WTC11 (cell line): ENCODE results near the gene ST6GALNAC1.

Experiments
- MXD4 ChIP-seq: fragments of 250-450 bp; sonication (Bioruptor Pico); IDR thresholded peaks from 2 replicates; pipeline ENCODE4 v1.8.0; 2021; ENCODE audit warnings: mild to moderate bottlenecking, moderate library complexity, borderline replicate concordance
- SP1 ChIP-seq: sonication (generic); formaldehyde crosslinking; conservative IDR thresholded peaks from 2 replicates; pipeline ENCODE4 v1.8.1; 2022; ENCODE audit warnings: missing genetic modification reagents
- TCF7 ChIP-seq: sonication (generic); formaldehyde crosslinking; IDR thresholded peaks from 2 replicates; pipeline ENCODE4 v1.8.0; 2022; ENCODE audit warnings: mild to moderate bottlenecking, low read depth, missing genetic modification reagents, moderate library complexity
- TEAD1 ChIP-seq: sonication (generic); formaldehyde crosslinking; IDR thresholded peaks from 2 replicates; pipeline ENCODE4 v1.8.0; 2022; ENCODE audit warnings: mild to moderate bottlenecking, missing genetic modification reagents
- ZNF121 ChIP-seq: sonication (generic); formaldehyde crosslinking; IDR thresholded peaks from 2 replicates; pipeline ENCODE4 v1.8.0; 2023; ENCODE audit warnings: missing genetic modification reagents
- ZNF138 ChIP-seq: sonication (generic); formaldehyde crosslinking; conservative IDR thresholded peaks from 2 replicates; pipeline ENCODE4 v1.8.1; 2022; ENCODE audit warnings: mild to moderate bottlenecking, moderate library complexity, missing genetic modification reagents
- TF ChIP-seq, protein P1 (sequence below): fragments of 200-600 bp; IDR thresholded peaks from 2 replicates; pipeline ENCODE4 v1.8.0; 2022; ENCODE audit warnings: antibody characterized with exemption
- TF ChIP-seq, protein P2 (sequence below): sonication (generic); formaldehyde crosslinking; IDR thresholded peaks from 2 replicates; pipeline ENCODE4 v1.8.1; 2022; ENCODE audit warnings: low read depth, mild to moderate bottlenecking, moderate library complexity, missing genetic modification reagents, borderline replicate concordance
- TF ChIP-seq, protein P3 (sequence below): sonication (generic); formaldehyde crosslinking; IDR thresholded peaks from 2 replicates; pipeline ENCODE4 v1.8.1; 2022; ENCODE audit warnings: low read depth, missing genetic modification reagents, borderline replicate concordance
- TF ChIP-seq, protein P4 (sequence below): sonication (generic); formaldehyde crosslinking; IDR thresholded peaks from 2 replicates; pipeline ENCODE4 v1.8.1; 2022; ENCODE audit warnings: mild to moderate bottlenecking, moderate library complexity, missing genetic modification reagents
- TF ChIP-seq, protein P5 (sequence below): sonication (generic); formaldehyde crosslinking; IDR thresholded peaks from 2 replicates; pipeline ENCODE4 v1.8.1; 2022; ENCODE audit warnings: mild to moderate bottlenecking, missing genetic modification reagents, moderate library complexity, borderline replicate concordance
- TF ChIP-seq, protein P6 (sequence below): sonication (generic); formaldehyde crosslinking; IDR thresholded peaks from 2 replicates; pipeline ENCODE4 v1.8.0; 2022; ENCODE audit warnings: mild to moderate bottlenecking, missing genetic modification reagents

DNA sequence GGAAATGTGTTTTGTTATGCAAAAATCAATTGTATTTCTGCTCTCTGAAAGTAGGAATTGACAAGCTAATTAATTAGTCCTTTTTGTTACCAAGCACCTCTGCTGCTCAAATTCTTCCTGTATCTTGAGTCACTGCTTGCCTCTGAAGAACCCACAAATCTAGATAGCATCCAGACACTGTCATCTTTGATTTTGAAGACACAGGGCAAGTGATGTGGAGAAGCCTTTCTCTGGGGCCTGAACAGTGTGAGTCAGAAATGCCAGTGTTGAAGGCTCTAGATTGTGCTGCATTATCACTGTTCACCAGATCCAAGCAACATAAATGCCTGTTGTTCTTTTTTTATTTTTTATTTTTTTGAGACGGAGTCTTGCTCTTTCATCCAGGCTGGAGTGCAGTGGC is 10.9 kb upstream of the ST6GALNAC1 start:
- TF ChIP-seq, protein P1, sequence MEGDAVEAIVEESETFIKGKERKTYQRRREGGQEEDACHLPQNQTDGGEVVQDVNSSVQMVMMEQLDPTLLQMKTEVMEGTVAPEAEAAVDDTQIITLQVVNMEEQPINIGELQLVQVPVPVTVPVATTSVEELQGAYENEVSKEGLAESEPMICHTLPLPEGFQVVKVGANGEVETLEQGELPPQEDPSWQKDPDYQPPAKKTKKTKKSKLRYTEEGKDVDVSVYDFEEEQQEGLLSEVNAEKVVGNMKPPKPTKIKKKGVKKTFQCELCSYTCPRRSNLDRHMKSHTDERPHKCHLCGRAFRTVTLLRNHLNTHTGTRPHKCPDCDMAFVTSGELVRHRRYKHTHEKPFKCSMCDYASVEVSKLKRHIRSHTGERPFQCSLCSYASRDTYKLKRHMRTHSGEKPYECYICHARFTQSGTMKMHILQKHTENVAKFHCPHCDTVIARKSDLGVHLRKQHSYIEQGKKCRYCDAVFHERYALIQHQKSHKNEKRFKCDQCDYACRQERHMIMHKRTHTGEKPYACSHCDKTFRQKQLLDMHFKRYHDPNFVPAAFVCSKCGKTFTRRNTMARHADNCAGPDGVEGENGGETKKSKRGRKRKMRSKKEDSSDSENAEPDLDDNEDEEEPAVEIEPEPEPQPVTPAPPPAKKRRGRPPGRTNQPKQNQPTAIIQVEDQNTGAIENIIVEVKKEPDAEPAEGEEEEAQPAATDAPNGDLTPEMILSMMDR: no peak
- TF ChIP-seq, protein P2, sequence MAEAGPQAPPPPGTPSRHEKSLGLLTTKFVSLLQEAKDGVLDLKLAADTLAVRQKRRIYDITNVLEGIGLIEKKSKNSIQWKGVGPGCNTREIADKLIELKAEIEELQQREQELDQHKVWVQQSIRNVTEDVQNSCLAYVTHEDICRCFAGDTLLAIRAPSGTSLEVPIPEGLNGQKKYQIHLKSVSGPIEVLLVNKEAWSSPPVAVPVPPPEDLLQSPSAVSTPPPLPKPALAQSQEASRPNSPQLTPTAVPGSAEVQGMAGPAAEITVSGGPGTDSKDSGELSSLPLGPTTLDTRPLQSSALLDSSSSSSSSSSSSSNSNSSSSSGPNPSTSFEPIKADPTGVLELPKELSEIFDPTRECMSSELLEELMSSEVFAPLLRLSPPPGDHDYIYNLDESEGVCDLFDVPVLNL (CRISPR knock-in tag): no peak
- no peak for TF ChIP-seq ZNF121
- TF ChIP-seq TEAD1 (CRISPR knock-in tag): no peak
- TF ChIP-seq, protein P3, sequence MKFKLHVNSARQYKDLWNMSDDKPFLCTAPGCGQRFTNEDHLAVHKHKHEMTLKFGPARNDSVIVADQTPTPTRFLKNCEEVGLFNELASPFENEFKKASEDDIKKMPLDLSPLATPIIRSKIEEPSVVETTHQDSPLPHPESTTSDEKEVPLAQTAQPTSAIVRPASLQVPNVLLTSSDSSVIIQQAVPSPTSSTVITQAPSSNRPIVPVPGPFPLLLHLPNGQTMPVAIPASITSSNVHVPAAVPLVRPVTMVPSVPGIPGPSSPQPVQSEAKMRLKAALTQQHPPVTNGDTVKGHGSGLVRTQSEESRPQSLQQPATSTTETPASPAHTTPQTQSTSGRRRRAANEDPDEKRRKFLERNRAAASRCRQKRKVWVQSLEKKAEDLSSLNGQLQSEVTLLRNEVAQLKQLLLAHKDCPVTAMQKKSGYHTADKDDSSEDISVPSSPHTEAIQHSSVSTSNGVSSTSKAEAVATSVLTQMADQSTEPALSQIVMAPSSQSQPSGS: no peak
- TF ChIP-seq MXD4: no peak
- TF ChIP-seq TCF7 (CRISPR knock-in tag): no peak
- TF ChIP-seq, protein P4, sequence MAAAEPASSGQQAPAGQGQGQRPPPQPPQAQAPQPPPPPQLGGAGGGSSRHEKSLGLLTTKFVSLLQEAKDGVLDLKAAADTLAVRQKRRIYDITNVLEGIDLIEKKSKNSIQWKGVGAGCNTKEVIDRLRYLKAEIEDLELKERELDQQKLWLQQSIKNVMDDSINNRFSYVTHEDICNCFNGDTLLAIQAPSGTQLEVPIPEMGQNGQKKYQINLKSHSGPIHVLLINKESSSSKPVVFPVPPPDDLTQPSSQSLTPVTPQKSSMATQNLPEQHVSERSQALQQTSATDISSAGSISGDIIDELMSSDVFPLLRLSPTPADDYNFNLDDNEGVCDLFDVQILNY (CRISPR knock-in tag): no peak
- TF ChIP-seq, protein P5, sequence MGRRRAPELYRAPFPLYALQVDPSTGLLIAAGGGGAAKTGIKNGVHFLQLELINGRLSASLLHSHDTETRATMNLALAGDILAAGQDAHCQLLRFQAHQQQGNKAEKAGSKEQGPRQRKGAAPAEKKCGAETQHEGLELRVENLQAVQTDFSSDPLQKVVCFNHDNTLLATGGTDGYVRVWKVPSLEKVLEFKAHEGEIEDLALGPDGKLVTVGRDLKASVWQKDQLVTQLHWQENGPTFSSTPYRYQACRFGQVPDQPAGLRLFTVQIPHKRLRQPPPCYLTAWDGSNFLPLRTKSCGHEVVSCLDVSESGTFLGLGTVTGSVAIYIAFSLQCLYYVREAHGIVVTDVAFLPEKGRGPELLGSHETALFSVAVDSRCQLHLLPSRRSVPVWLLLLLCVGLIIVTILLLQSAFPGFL (CRISPR knock-in tag): no peak
- TF ChIP-seq ZNF138 (CRISPR knock-in tag): no peak
- TF ChIP-seq SP1 (CRISPR knock-in tag): no peak
- TF ChIP-seq, protein P6, sequence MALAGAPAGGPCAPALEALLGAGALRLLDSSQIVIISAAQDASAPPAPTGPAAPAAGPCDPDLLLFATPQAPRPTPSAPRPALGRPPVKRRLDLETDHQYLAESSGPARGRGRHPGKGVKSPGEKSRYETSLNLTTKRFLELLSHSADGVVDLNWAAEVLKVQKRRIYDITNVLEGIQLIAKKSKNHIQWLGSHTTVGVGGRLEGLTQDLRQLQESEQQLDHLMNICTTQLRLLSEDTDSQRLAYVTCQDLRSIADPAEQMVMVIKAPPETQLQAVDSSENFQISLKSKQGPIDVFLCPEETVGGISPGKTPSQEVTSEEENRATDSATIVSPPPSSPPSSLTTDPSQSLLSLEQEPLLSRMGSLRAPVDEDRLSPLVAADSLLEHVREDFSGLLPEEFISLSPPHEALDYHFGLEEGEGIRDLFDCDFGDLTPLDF (CRISPR knock-in tag): no peak
